Hematopoietic multipotent progenitor cell (in vitro differentiated cells): Measurements from ENCODE around the gene ACSS1. TPM values are rescaled to one million over a fixed set of nuclear protein-coding genes. Genes with fewer than 3 reads are reported as not detected.

Experiments
- DNase-seq, 3 donors: peaks; one replicate each; pipeline ENCODE4 v3.0.0-alpha.2; 2011 to 2015; ENCODE audit warnings: low read depth in 2 of 3, low spot score in 2 of 3
- total RNA-seq: library from RNA; depleted of rRNA; stranded (reverse); fragments of >200 nt; gene quantifications from one replicate; pipeline ENCODE4 v1.2.3, GENCODE V29; 2012

The ACSS1 gene
- total RNA-seq, 1 donor: 114 TPM

DNA sequence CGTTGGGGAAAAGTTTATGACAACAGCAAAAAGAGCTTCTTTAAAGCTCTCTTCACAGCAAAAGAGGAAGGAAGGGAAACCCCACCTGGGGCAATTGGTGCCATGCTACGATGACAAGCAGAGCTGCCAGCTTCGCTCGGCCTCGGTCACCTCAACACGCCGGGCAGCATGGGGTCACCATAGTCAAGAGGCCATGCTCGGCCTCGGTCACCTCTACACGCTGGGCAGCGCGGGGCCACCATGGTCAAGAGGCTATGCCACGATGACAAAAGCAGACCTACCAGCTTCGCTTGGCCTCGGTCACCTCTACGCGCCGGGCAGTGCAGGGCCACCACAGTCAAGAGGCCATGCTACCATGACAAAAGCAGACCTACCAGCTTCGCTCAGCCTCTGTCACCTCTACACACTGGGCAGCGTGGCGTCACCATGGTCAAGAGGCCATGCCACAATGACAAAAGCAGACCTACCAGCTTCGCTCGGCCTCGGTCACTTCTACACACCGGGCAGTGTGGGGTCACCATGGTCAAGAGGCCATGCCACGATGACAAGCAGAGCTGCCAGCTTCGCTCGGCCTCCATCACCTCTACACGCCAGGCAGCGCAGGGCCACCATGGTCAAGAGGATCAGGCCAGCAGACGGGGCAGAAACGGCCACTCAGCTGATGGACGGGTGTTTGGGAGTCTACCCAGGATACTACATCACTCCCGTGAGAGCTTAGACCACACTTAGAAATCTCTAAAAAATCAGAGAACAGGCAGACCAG is 77.5 kb downstream of the ACSS1 start:
- DNase-seq: peak in 1 of 3 donors; percentile 21

DNA sequence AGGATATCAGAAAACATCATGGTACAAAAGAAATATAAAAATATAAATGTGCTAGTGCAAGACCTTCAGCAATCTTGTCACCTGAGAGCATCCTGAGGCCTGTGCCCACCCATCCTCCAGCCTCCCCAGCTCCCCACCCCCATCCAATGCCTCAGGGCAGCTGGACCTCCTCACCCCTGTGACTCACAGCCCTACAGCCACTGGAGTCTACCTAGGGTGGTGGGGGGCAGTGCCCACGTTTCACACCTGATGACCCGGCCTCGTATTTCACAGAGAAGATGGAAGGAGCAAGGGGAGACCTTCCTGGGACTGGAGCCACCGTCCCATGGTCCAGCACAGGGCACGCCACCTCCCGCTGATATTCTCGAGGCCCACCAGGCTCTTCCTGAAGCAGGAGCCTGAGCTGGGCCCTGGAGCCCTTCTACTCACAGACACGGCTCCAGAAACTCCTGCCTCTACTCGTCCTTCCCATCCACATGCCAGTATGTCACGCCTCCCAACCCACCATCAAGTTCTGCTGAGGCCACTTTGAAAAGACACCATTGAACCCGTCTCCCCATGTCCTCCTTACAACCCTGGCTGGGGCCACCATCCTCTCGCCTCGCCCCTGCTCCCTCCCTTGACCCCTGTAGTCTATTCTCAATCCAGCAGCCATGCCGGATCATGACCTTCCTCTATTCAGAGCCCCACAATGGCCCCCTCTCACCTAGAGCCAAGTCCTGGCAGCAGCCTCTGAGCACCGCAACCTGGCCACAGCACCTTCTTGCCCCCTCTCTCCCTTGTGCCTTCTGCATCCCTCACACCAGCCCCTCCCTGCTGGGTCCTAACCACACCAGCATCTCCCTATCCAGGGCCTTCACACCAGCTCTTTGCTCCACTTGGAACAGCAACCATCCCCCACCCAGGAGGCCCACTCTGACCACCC is 78.6 kb downstream of the ACSS1 start:
- DNase-seq: no peak

GRCh38 chr20:24978513-24978912 is 79.4 kb downstream of the ACSS1 start:
- no peak for DNase-seq

- DNase-seq: no peak
These were observed 80.1 kb downstream of the ACSS1 start for GRCh38 chr20:24977797-24978196.

GRCh38 chr20:24977336-24977735 is 80.6 kb downstream of the ACSS1 start:
- DNase-seq: no peak

- DNase-seq: no peak
These were observed 85.6 kb downstream of the ACSS1 start for GRCh38 chr20:24972341-24972740.

DNA sequence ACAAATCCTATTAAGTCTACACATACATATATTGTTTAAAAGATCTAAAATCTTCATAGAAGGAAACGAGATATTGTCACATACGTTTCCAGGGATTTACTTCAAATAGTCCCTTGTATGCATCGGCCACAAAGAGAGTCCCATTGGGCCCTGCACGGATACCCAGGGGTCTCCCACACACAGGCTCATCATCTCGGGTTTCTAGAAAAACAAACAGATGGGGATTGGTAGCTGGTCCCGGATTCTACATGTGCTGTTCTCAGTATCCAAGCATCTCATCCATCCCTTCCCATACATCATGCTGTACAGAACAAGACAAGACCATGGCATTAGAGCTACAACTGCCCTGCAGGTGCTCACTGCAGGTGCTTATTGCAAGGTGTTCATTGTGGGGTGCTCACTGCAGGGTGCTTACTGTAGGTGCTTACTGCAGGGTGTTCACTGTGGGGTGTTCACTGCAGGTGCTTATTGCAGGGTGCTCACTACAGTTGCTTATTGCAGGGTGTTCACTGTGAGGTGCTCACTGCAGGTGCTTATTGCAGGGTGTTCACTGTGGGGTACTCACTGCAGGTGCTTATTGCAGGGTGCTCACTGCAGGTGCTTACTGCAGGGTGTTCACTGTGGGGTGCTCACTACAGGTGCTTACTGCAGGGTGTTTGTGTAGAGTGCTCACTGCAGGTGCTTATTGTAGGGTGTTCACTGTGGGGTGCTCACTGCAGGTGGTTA is 86.4 kb downstream of the ACSS1 start:
- no peak for DNase-seq

DNA sequence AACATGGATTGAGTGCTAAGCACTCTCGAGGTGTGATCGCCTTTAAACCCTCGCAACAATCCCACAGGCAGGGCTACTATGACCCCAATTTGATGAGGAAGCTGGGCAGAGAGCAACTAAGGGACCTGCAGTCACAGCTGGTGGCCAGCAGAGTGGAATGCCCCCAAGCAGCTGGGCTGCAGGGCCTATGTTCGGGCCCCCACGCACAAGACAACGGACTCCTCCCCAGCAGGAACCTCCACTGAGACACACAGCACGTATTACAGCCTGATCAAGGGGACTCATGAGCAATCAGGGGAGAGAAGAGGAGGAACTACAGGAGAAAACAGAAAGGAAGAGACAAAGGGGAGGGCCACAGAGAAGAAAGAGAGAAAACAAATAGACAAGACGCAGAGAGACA is 87.2 kb downstream of the ACSS1 start:
- no peak for DNase-seq

DNA sequence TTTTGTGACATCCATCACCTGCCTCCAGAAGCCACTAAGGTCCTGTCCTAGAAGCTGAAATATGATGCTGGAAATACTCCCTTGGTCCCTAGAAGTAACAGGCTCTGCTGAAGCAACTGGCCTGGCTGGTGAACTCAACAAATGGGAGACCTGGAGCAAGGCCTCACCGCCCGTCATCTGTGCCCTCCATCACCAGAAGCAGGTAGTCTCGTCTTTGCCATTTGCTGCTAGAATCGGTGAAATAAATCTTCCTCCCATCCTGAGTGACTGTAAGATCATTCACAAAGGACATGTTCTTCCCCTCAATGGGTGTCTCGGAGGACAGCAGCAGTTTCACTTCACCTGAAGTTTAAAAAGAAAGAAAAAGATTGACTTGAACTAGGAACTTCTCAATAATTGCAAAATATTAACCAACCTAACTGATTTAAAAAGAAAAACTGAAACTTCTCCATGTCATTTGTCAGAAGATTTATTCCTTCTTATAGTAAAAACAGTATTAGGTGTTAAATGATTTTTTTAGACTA is 87.8 kb downstream of the ACSS1 start:
- no peak for DNase-seq

- no peak for DNase-seq
These were observed 88.5 kb downstream of the ACSS1 start for GRCh38 chr20:24969186-24970029.

- DNase-seq: no peak
These were observed 89.6 kb downstream of the ACSS1 start for GRCh38 chr20:24968278-24968800.

DNA sequence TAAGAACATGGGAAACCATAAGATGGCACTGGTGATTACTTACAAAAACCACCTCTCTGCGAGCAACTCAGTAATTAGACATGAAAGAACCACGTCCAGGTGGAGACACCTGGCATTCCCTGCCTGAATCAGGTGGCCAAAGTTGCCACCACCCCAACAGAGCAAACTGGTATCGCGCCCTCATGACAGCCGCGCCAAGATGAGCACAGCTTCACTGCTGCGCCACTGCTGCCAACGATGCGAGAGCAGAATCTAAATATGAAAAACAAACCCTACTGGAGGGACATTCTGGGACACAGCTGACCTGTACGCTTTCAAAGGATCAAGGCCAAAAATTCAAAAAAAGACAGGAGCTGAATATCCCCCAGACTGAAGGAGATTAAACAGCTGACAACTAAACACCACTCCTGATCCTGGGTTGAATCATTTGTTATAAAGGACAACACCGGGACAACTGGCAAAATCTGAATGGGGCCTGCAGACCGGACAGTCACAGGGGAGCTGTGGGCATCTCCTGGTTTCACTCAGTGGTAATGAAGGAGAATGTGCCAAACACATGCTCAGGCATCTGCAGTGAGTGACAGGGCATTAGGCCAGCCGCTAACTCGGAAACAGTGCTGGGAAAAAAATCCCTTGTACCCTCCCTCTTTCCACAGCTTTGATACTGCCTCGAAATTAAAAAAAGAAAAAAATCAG is 91.5 kb downstream of the ACSS1 start:
- no peak for DNase-seq

GRCh38 chr20:24965065-24965919 is 92.6 kb downstream of the ACSS1 start:
- no peak for DNase-seq

DNA sequence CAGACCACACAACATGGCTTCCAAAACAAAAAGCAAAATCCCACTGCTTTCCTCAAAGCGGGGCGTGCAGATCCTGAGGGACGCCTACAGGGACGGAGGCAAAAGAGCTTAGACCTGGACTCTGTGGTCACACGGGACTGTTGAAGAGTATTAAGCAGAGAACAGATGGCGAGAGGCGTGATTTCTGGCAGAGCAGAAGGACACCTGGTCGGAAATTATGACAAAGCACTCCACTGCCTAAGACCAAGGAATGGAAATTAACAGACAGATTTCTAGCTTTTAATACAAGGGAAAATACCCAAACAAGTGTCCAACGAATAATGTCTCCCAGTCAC is 93.5 kb downstream of the ACSS1 start:
- no peak for DNase-seq

DNA sequence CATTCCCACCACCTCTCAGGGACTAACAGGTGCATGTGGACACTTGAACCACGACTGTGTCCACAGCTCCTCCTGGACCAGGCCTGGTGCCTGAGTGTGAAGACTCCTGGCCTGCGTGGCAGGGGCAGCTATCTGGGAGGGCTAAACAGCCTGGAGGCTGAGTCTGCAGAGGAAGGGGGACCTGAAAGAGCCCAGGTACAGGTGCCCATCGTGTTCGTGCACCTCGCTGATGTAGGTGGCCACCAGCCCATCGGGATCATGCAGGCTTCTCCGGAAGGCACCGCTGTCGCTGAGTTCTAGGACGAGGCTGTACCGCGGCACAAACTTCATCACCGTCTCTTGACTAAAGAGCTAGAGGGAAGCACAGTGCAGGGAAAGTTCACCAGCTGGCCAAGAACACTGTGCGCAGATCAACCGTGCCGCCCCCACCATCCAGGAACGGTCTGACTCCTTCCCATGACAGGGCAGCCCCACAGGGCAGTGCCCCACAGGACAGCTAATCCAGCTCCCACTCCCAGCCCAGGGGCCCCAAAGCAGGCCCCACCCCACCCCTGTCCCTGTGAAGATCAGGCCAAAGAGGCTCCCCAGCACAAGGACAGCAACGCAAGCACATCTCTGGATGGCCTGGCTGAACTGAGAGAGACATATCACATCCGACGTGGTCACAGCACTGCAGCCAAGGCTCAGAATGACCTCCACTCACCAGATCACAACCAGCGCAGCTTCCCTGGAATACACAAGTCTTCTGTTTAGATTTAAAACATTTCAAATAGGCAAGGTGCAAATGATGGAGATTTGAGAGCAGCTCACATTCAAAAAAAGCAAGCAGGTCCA is 94.0 kb downstream of the ACSS1 start:
- DNase-seq: no peak

DNA sequence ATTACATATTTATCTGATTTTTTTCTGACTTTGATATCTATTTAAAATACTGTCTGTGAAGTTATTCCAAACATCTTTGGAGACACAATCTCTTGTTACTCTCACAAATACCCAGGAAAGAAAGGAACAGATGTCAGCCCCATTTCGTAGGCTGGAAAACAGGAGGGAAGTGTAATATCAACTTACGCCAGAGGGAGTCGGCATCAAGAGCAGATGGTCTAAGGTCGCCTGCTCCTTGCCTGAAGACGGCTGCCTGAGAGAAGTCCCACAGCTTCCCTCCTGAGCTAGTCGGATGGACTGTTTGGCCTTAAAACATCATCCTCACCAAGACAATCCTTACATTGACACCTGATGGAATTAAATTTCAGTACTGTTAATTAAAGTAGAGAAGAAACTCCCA is 95.4 kb downstream of the ACSS1 start:
- DNase-seq: no peak

GRCh38 chr20:24962182-24962492 is 95.8 kb downstream of the ACSS1 start:
- no peak for DNase-seq
